ENCODE data around the gene C7orf25. TPM values are rescaled to one million over a fixed set of nuclear protein-coding genes. Genes with fewer than 3 reads are reported as not detected.

The C7orf25 gene
- total RNA-seq, 1 experiment from 2014 or later: 3.2 TPM

DNA sequence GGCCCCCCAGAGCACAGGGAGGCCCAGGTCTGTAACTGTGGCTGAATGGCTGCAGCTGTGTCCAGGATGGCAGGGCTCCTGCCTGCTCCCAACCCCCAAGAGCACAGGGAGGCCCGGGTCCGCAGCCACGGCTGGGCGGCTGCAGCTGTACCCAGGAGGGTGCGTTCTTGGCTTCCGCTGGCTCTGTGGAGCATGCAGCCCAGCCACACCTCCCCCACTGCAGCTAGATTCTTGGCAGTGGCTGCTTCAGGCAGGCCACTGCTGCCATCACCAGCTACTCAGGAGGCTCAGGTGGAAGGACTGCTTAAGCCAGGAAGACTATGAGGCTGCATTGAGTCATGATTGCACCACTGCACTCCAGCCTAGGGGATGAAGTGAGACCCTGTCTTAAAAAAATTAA, 27.9 kb downstream of the C7orf25 start:
- Histone ChIP-seq H3F3A (ENCODE audit: low read length, unreplicated experiment) (peaks cover 4% of the 10 kb centered on the region), H3K4me3 (ENCODE audit: low read length) (no peak overlapping the region; the same call in 1 of the 2 replicates), H3K27ac (ENCODE audit: low read length) (peak overlapping the region; percentile 59), H3K9me2 (replicated peaks; ENCODE audit: low read length) (no peaks in the 10 kb centered on the region), H3K4me1 (ENCODE audit: insufficient read depth, low read length) (peaks cover 36% of the 10 kb centered on the region), H3K9me3 (ENCODE audit: low read length) (no peaks in the 10 kb centered on the region), H3K36me3 (ENCODE audit: low read depth, low read length) (no peaks in the 10 kb centered on the region), H3K4me2 (ENCODE audit: low read length) (peak overlapping the region; percentile 78), H3K9ac (ENCODE audit: low read length) (peak overlapping the region; percentile 21; the same call in 1 of the 2 replicates), H2AFZ (ENCODE audit: low read length) (peak overlapping the region; percentile 55; the same call in 1 of the 2 replicates), H3K27me3 (ENCODE audit: low read length) (no peaks in the 10 kb centered on the region), H4K20me1 (ENCODE audit: low read length) (no peaks in the 10 kb centered on the region), H3K79me2 (ENCODE audit: low read length) (no peaks in the 10 kb centered on the region)
- TF ChIP-seq EZH2 (IDR thresholded peaks at IDR 0.05; ENCODE audit: low read length, unreplicated experiment) (no peak), EZH2phosphoT487 (IDR thresholded peaks at IDR 0.05; ENCODE audit: borderline replicate concordance, low read length) (no peak)
- TF ChIP-seq, protein P1, sequence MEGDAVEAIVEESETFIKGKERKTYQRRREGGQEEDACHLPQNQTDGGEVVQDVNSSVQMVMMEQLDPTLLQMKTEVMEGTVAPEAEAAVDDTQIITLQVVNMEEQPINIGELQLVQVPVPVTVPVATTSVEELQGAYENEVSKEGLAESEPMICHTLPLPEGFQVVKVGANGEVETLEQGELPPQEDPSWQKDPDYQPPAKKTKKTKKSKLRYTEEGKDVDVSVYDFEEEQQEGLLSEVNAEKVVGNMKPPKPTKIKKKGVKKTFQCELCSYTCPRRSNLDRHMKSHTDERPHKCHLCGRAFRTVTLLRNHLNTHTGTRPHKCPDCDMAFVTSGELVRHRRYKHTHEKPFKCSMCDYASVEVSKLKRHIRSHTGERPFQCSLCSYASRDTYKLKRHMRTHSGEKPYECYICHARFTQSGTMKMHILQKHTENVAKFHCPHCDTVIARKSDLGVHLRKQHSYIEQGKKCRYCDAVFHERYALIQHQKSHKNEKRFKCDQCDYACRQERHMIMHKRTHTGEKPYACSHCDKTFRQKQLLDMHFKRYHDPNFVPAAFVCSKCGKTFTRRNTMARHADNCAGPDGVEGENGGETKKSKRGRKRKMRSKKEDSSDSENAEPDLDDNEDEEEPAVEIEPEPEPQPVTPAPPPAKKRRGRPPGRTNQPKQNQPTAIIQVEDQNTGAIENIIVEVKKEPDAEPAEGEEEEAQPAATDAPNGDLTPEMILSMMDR (conservative IDR thresholded peaks at IDR 0.05; ENCODE audit: low read depth, low read length): no peak
- CTCF ChIA-PET: no interaction called here
- POLR2A ChIA-PET (ENCODE audit: unreplicated experiment): no interaction called here
- ATAC-seq (peak; percentile 61), DNase-seq (peak; percentile 90)
- no TSS peak for BruUV-seq (replicated peaks)
- intact Hi-C loops (cut with micrococcal nuclease): no loop called here

GRCh38 chr7:42880392-42880791, 31.5 kb downstream of the C7orf25 start:
- no TSS peak for BruUV-seq (replicated peaks)
- ATAC-seq: no peak

DNA sequence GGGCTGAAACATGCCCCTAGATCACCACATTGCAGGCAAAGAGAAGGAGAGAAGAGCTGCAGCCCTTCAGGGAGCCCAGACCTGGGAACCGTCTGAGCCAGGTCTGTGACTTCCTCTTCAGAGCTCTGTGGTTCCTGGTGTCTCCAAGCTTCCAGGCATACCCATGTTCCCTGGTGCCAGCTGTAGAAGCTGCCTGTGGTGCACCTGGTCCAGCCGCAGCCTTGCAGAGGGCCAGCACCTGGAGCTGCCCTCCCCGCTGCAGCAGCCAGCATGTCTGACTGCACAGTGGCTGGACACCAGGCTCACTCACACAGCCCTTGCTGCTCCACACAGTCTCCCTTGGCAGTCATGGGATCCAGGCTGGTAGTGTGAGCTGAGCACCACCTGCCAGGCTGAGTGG, 33.6 kb downstream of the C7orf25 start:
- CTCF ChIA-PET: interaction anchor here (0.6 kb wide), 1 partner anchor 42 kb away, joined by 6 read pairs; no protein-coding TSS in a partner anchor
- H4K20me1 ChIP-seq (ENCODE audit: low read length): no peaks in the 10 kb centered on the region
- no peak overlapping the region for H3K27ac ChIP-seq (ENCODE audit: low read length)
- no TSS peak for BruUV-seq (replicated peaks)
- no peaks in the 10 kb centered on the region for H3K9me3 ChIP-seq (ENCODE audit: low read length)
- no peak overlapping the region for H2AFZ ChIP-seq (ENCODE audit: low read length)
- no peaks in the 10 kb centered on the region for H3F3A ChIP-seq (ENCODE audit: low read length, unreplicated experiment)
- no peak overlapping the region for H3K4me3 ChIP-seq (ENCODE audit: low read length)
- no peaks in the 10 kb centered on the region for H3K36me3 ChIP-seq (ENCODE audit: low read depth, low read length)
- POLR2A ChIA-PET (ENCODE audit: unreplicated experiment): no interaction called here
- no peaks in the 10 kb centered on the region for H3K79me2 ChIP-seq (ENCODE audit: low read length)
- intact Hi-C loops (cut with micrococcal nuclease): no loop called here
- ATAC-seq (peak; percentile 35; the same call in 1 of the 2 replicates), DNase-seq (no peak)
- H3K9ac ChIP-seq (ENCODE audit: low read length): no peak overlapping the region
- no peak overlapping the region for H3K4me2 ChIP-seq (ENCODE audit: low read length)
- no peaks in the 10 kb centered on the region for H3K27me3 ChIP-seq (ENCODE audit: low read length)
- H3K4me1 ChIP-seq (ENCODE audit: insufficient read depth, low read length): peaks cover 4% of the 10 kb centered on the region; the same call in 1 of the 2 replicates
- TF ChIP-seq EZH2 (IDR thresholded peaks at IDR 0.05; ENCODE audit: low read length, unreplicated experiment): no peak
- TF ChIP-seq, protein P1 (conservative IDR thresholded peaks at IDR 0.05; ENCODE audit: low read depth, low read length): no peak
- TF ChIP-seq EZH2phosphoT487 (IDR thresholded peaks at IDR 0.05; ENCODE audit: borderline replicate concordance, low read length): no peak
- no peaks in the 10 kb centered on the region for H3K9me2 ChIP-seq (replicated peaks; ENCODE audit: low read length)

More at GRCh38 chr7:42880392-42880791, 31.5 kb downstream of the C7orf25 start:
- Histone ChIP-seq H3K4me1 (ENCODE audit: insufficient read depth, low read length) (peaks cover 16% of the 10 kb centered on the region), H3K27ac (ENCODE audit: low read length) (no peak overlapping the region), H3K36me3 (ENCODE audit: low read depth, low read length) (no peaks in the 10 kb centered on the region), H3K9me2 (replicated peaks; ENCODE audit: low read length) (no peaks in the 10 kb centered on the region), H3K79me2 (ENCODE audit: low read length) (no peaks in the 10 kb centered on the region), H3K27me3 (ENCODE audit: low read length) (no peaks in the 10 kb centered on the region), H3K9me3 (ENCODE audit: low read length) (no peaks in the 10 kb centered on the region), H3K4me3 (ENCODE audit: low read length) (no peak overlapping the region), H4K20me1 (ENCODE audit: low read length) (no peaks in the 10 kb centered on the region), H3K9ac (ENCODE audit: low read length) (no peak overlapping the region), H3K4me2 (ENCODE audit: low read length) (no peak overlapping the region), H2AFZ (ENCODE audit: low read length) (no peak overlapping the region), H3F3A (ENCODE audit: low read length, unreplicated experiment) (no peaks in the 10 kb centered on the region)
- TF ChIP-seq, protein P1 (conservative IDR thresholded peaks at IDR 0.05; ENCODE audit: low read depth, low read length): no peak
- TF ChIP-seq EZH2phosphoT487 (IDR thresholded peaks at IDR 0.05; ENCODE audit: borderline replicate concordance, low read length) (no peak), EZH2 (IDR thresholded peaks at IDR 0.05; ENCODE audit: low read length, unreplicated experiment) (no peak)
- ChIA-PET POLR2A (ENCODE audit: unreplicated experiment) (interaction anchor here (0.6 kb wide), 1 partner anchor 52 kb away, joined by 3 read pairs; the partner anchor contains the start of gene MRPL32), CTCF (no interaction called here)
- DNase-seq: no peak
- intact Hi-C loops (cut with micrococcal nuclease): no loop called here

All from PC-3 (cell line).